Measurements from ENCODE around the gene DPY19L3.

DNA sequence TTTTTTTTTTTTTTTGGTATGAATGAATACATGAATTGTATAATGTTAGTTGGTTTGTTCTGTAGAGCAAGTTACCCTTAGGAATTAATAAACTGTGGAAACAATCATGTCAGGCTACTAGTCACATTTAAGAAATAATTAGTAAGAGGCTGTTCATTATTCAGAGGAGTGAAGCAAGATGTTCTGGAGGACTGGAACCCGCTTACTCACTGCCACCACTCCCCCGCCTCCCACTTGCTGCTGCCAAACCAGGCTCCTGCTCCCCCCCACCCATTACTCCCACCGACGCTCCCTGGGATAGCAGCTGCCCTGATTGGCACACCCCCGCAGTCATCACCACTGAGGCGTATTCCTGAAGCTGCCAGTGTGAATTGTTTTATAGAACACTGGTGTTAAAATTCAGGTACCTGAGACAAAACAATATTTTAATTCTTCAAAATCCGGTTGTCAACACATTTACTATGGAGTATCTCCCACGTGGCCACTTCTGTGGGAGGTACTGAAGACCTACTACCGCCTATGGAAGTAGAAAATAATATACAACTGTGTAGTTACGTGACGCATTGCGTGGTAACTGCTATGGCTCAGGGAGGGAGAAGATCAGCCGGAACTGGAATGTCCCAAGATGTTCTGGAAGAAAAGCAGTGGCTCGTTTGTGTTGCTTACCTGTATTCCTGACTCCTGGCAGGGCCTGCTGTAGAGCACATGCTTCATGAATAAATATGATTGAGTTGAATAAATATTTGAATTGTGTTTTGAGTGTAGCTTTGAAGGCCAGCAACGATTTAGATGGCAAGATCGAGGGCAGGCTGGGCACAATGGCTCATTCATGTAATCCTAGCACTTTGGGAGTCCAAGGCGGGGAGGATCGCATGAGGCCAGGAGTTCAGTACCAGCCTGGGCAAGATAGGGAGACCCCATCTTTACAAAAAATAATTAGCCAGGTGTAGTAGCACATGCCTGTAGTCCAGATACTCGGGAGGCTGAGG lies 1.7 kb downstream of the DPY19L3 start:
- TF ChIP-seq CTCF (conservative IDR thresholded peaks at IDR 0.05) (no peak), ZFX (IDR thresholded peaks at IDR 0.05) (no peak)

Data from C4-2B (cell line).